H1 (cell line): ENCODE data around the gene EIF3B. TPM values are rescaled to one million over a fixed set of nuclear protein-coding genes. Genes with fewer than 3 reads are reported as not detected.

Experiments
- CTCF ChIA-PET: fragments of 300-600 bp; sonication (Branson Sonifier 250); formaldehyde crosslinking; loops from one replicate; lab custom pipeline; 2021; ENCODE audit not compliant: partially characterized antibody; lab: Charles Lee
- POLR2A ChIA-PET: fragments of 300-600 bp; sonication (Branson Sonifier 250); formaldehyde crosslinking; loops from one replicate; lab custom pipeline; 2021; ENCODE audit warnings: inconsistent platforms; ENCODE audit not compliant: partially characterized antibody; lab: Charles Lee
- DNase-seq, 2 experiments: peaks; one replicate each; pipeline versions ENCODE4 v3.0.0 to v3.0.0-alpha.2; 2010 to 2022; ENCODE audit warnings: low spot score in 2 of 2, low read depth in 1 of 2, mixed read lengths in 1 of 2
- FAIRE-seq: peaks from 2 replicates; lab custom pipeline; 2011; peaks lifted over from hg19 to GRCh38; lab: Jason Lieb, UNC
- H2AFZ ChIP-seq: 2 replicates; pipeline ENCODE4 v1.8.1; 2012; ENCODE audit warnings: low read length, inconsistent platforms
- H2AK5ac ChIP-seq: 2 replicates; pipeline ENCODE4 v1.6.1; 2013; ENCODE audit warnings: low read depth, low read length
- H2BK120ac ChIP-seq: replicated peaks from 2 replicates; pipeline ENCODE3; 2013; ENCODE audit warnings: low read depth, low read length, inconsistent platforms
- H2BK12ac ChIP-seq: 2 replicates; pipeline ENCODE4 v1.6.1; 2013; ENCODE audit warnings: low read depth, low read length
- H2BK15ac ChIP-seq: 2 replicates; pipeline ENCODE4 v1.6.1; 2013; ENCODE audit warnings: low read length
- H2BK20ac ChIP-seq: 2 replicates; pipeline ENCODE4 v1.6.1; 2013; ENCODE audit warnings: low read length
- H2BK5ac ChIP-seq: 2 replicates; pipeline ENCODE4 v1.6.1; 2013; ENCODE audit warnings: low read depth, low read length
- H3K14ac ChIP-seq: 2 replicates; pipeline ENCODE4 v1.6.1; 2013; ENCODE audit warnings: inconsistent platforms; ENCODE audit not compliant: insufficient read length
- H3K18ac ChIP-seq: 2 replicates; pipeline ENCODE4 v1.6.1; 2013; ENCODE audit warnings: low read length; ENCODE audit errors: extremely low read depth
- H3K23ac ChIP-seq: 2 replicates; pipeline ENCODE4 v1.6.1; 2013; ENCODE audit warnings: inconsistent platforms; ENCODE audit not compliant: insufficient read length
- H3K23me2 ChIP-seq: 2 replicates; pipeline ENCODE4 v1.6.1; 2013; ENCODE audit warnings: low read depth, low read length
- H3K27ac ChIP-seq: 2 replicates; pipeline ENCODE4 v1.6.1; 2011; ENCODE audit warnings: low read depth, low read length, inconsistent platforms
- H3K27me3 ChIP-seq, 4 experiments: replicated peaks in 1 of 4; 1 replicate in 1 of 4; 2 replicates in 3 of 4; pipeline versions ENCODE4 v1.6.1 to v1.8.1; 2011 to 2013; ENCODE audit warnings: low read length in 3 of 4, mild to moderate bottlenecking in 3 of 4, inconsistent platforms in 2 of 4, mixed read lengths in 2 of 4, moderate library complexity in 1 of 4; ENCODE audit not compliant: control insufficient read depth in 3 of 4, insufficient read depth in 3 of 4; ENCODE audit errors: extremely low read depth in 1 of 4
- H3K36me3 ChIP-seq, 4 experiments: 2 replicates each; pipeline versions ENCODE4 v1.6.1 to v1.8.1; 2011 to 2013; ENCODE audit warnings: mild to moderate bottlenecking in 4 of 4, low read length in 3 of 4, moderate library complexity in 2 of 4, control low read depth in 1 of 4, inconsistent platforms in 1 of 4; ENCODE audit not compliant: insufficient read depth in 4 of 4, control insufficient read depth in 2 of 4
- H3K4ac ChIP-seq: replicated peaks from 2 replicates; pipeline ENCODE3; 2013; ENCODE audit warnings: low read length, low read depth, mixed read lengths, inconsistent platforms; ENCODE audit not compliant: insufficient read length
- H3K4me1 ChIP-seq, 4 experiments: replicated peaks in 1 of 4; 1 replicate in 1 of 4; 2 replicates in 3 of 4; pipeline versions ENCODE4 v1.6.1 to v1.8.1; 2011 to 2013; ENCODE audit warnings: low read length in 3 of 4, inconsistent platforms in 2 of 4, mixed read lengths in 1 of 4; ENCODE audit not compliant: insufficient read depth in 4 of 4, control insufficient read depth in 3 of 4
- H3K4me2 ChIP-seq, 2 experiments: 2 replicates each; pipeline versions ENCODE4 v1.6.1 to v1.8.1; 2011 to 2013; ENCODE audit warnings: low read depth in 2 of 2, low read length in 2 of 2, control low read depth in 1 of 2, inconsistent platforms in 1 of 2, mild to moderate bottlenecking in 1 of 2; ENCODE audit not compliant: insufficient read depth in 1 of 2
- H3K4me3 ChIP-seq, 4 experiments: fragments of 200-600, 300-600 bp in 1 of 4; sonication (generic), shearing (Covaris generic), sonication (Bioruptor Twin) in 1 of 4; 2 replicates each; pipeline versions ENCODE4 v1.5.1 to v1.8.1; 2011 to 2016; ENCODE audit warnings: low read length in 4 of 4, low read depth in 3 of 4, control low read depth in 2 of 4, inconsistent platforms in 2 of 4, mild to moderate bottlenecking in 2 of 4, mixed read lengths in 1 of 4, moderate library complexity in 1 of 4; ENCODE audit not compliant: insufficient read depth in 2 of 4; ENCODE audit errors: extremely low read depth in 1 of 4
- H3K56ac ChIP-seq: replicated peaks from 2 replicates; pipeline ENCODE3; 2013; ENCODE audit warnings: low read depth, mild to moderate bottlenecking, mixed read lengths, low read length, inconsistent platforms; ENCODE audit not compliant: insufficient read length
- H3K79me1 ChIP-seq: 2 replicates; pipeline ENCODE4 v1.6.1; 2013; ENCODE audit warnings: low read depth, low read length, control low read depth
- H3K79me2 ChIP-seq, 2 experiments: 2 replicates each; pipeline versions ENCODE4 v1.6.1 to v1.8.1; 2012 to 2013; ENCODE audit warnings: low read length in 2 of 2, mild to moderate bottlenecking in 2 of 2, inconsistent platforms in 1 of 2; ENCODE audit not compliant: insufficient read depth in 2 of 2, control insufficient read depth in 1 of 2
- H3K9ac ChIP-seq, 4 experiments: replicated peaks in 1 of 4; 1 replicate in 1 of 4; 2 replicates in 3 of 4; pipeline versions ENCODE4 v1.6.1 to v1.8.1; 2011 to 2013; ENCODE audit warnings: low read depth in 3 of 4, low read length in 3 of 4, control low read depth in 2 of 4, mild to moderate bottlenecking in 2 of 4, moderate library complexity in 2 of 4, inconsistent platforms in 1 of 4; ENCODE audit errors: extremely low read depth in 1 of 4
- H3K9me3 ChIP-seq, 2 experiments: 2 replicates each; pipeline versions ENCODE4 v1.6.1 to v1.8.1; 2012 to 2013; ENCODE audit warnings: mild to moderate bottlenecking in 2 of 2, moderate library complexity in 2 of 2, control low read depth in 1 of 2, inconsistent platforms in 1 of 2, low read depth in 1 of 2, low read length in 1 of 2, mixed read lengths in 1 of 2; ENCODE audit not compliant: insufficient read depth in 2 of 2
- H4K20me1 ChIP-seq, 2 experiments: replicated peaks in 1 of 2; 2 replicates each; pipeline versions ENCODE3 to v1.8.1; 2011 to 2013; ENCODE audit warnings: inconsistent platforms in 2 of 2, low read length in 2 of 2, mild to moderate bottlenecking in 1 of 2; ENCODE audit not compliant: insufficient read depth in 2 of 2, control insufficient read depth in 1 of 2
- H4K5ac ChIP-seq: 2 replicates; pipeline ENCODE4 v1.6.1; 2013; ENCODE audit warnings: low read length, low read depth, mixed read lengths, inconsistent platforms; ENCODE audit not compliant: insufficient read length
- H4K8ac ChIP-seq: 2 replicates; pipeline ENCODE4 v1.8.0; 2013; ENCODE audit warnings: mild to moderate bottlenecking, moderate library complexity, low read length, inconsistent platforms; ENCODE audit not compliant: insufficient read depth; ENCODE audit errors: extremely low read depth
- H4K91ac ChIP-seq: replicated peaks from 2 replicates; pipeline ENCODE3; 2013; ENCODE audit warnings: low read length, mixed read lengths, inconsistent platforms; ENCODE audit not compliant: insufficient read length
- CHD1 ChIP-seq: IDR thresholded peaks from 2 replicates; pipeline ENCODE4 v1.6.1; 2012; ENCODE audit warnings: low read depth, low read length, improper control_type of control experiment
- POLR2AphosphoS5 ChIP-seq: IDR thresholded peaks from 2 replicates; pipeline ENCODE4 v1.6.1; 2011; ENCODE audit warnings: low read depth, low read length
- RNF2 ChIP-seq: fragments of 200-900, 300-1000 bp; sonication (generic); IDR thresholded peaks from 2 replicates; pipeline ENCODE4 v1.7.1; 2016; ENCODE audit warnings: borderline replicate concordance, low read depth, mild to moderate bottlenecking, antibody characterized with exemption, low read length; ENCODE audit not compliant: poor library complexity, severe bottlenecking; ENCODE audit errors: missing control alignments
- TCF12 ChIP-seq: IDR thresholded peaks from 2 replicates; pipeline ENCODE4 v1.6.1; 2011; ENCODE audit warnings: low read depth, mild to moderate bottlenecking, low read length
- YY1 ChIP-seq: IDR thresholded peaks from 2 replicates; pipeline ENCODE4 v1.6.1; 2011; ENCODE audit warnings: low read depth, mild to moderate bottlenecking, low read length
- WGBS, 2 experiments: shearing (Covaris generic) in 1 of 2; methylation state at CpG; one replicate each; pipeline versions ENCODE4 v1.1.6 to v1.1.7; 2013 to 2015; ENCODE audit warnings: low lambda C conversion rate in 2 of 2, mixed read lengths in 2 of 2, inconsistent platforms in 1 of 2, low coverage in 1 of 2, missing lambda C conversion rate in 1 of 2; ENCODE audit not compliant: insufficient replicate concordance in 2 of 2, insufficient coverage in 1 of 2, insufficient read length in 1 of 2; ENCODE audit errors: extremely low coverage in 1 of 2, missing lambda C conversion rate in 1 of 2; 5-methylcytosine and 5-hydroxymethylcytosine counted together
- polyA plus RNA-seq, 7 experiments: library from polyadenylated mRNA; depleted of rRNA in 3 of 7; stranded (reverse) in 5 of 7; unstranded in 2 of 7; fragments of >200 nt in 5 of 7; fragments of 200-250 nt in 2 of 7; gene quantifications; 1 replicate in 5 of 7; 2 replicates in 1 of 7; 4 replicates in 1 of 7; pipeline versions ENCODE4 v1.2.1 to v1.2.3, GENCODE V29; 2011 to 2013; ENCODE audit warnings: missing spikeins in 2 of 7, mixed read lengths in 2 of 7
- total RNA-seq: library from RNA; stranded (reverse); fragmentation: NEBNext Ultra II Directional; extraction: Animal tissue kit (Norgen Biotek cat#: 25700); gene quantifications from 2 replicates; pipeline ENCODE4 v1.2.1, GENCODE V29; 2021

EIF3B gene
- total and polyA plus RNA-seq, 2 of the 8 experiments (the other 6 are each of a cell fraction or from before 2014, with no cell fraction given): 167 to 316 TPM

GRCh38 chr7:2362385-2363088, 7.9 kb downstream of the EIF3B start:
- H3K79me2 ChIP-seq: peaks cover 27 to 47% of the 10 kb centered on the region in 2 experiments

More at GRCh38 chr7:2362385-2363088, 7.9 kb downstream of the EIF3B start:
- Histone ChIP-seq H2AK5ac (no peak overlapping the region), H3K14ac (no peak overlapping the region), H4K5ac (no peak overlapping the region), H3K4me2 (no peak overlapping the region), H4K91ac (no peak overlapping the region), H2BK12ac (no peak overlapping the region), H3K4me1 (no peaks in the 10 kb centered on the region), H3K9ac (no peak overlapping the region), H3K9me3 (no peaks in the 10 kb centered on the region), H3K18ac (no peak overlapping the region), H3K23ac (no peak overlapping the region), H2AFZ (no peak overlapping the region), H2BK20ac (no peak overlapping the region), H3K27ac (no peak overlapping the region), H2BK15ac (no peak overlapping the region), H3K4ac (no peak overlapping the region), H3K36me3 (peaks cover 45 to 72% (median 63%) of the 10 kb centered on the region in 4 experiments), H3K79me1 (peaks cover 10% of the 10 kb centered on the region), H4K8ac (no peak overlapping the region), H4K20me1 (peaks cover 20 to 28% of the 10 kb centered on the region in 2 experiments), H3K23me2 (no peaks in the 10 kb centered on the region), H3K4me3 (no peak overlapping the region), H3K56ac (no peak overlapping the region), H2BK120ac (no peak overlapping the region), H2BK5ac (no peak overlapping the region), H3K27me3 (no peaks in the 10 kb centered on the region)
- no peak for TF ChIP-seq YY1
- TF ChIP-seq RNF2: no peak
- no peak for TF ChIP-seq TCF12
- no peak for TF ChIP-seq CHD1
- TF ChIP-seq POLR2AphosphoS5: peak; percentile 45; the same call in 1 of the 2 replicates
- 97% methylated on average over 27 of the region's 27 CpGs; no CpG with 5 or more reads in 1 of the 2 experiments for WGBS, 2 experiments
- POLR2A ChIA-PET: interaction anchor here (0.9 to 7.6 kb wide), 5 partner anchors 11 to 112 kb away, joined by 3 to 38 read pairs (median 4); no protein-coding TSS in a partner anchor
- FAIRE-seq (no peak), DNase-seq (no peak)
- CTCF ChIA-PET: interaction anchor here (0.9 to 5.7 kb wide), 3 partner anchors 8 to 116 kb away, joined by 3 to 34 read pairs (median 4); no protein-coding TSS in a partner anchor
